Stomach (tissue), 9 donors: ENCODE data around the gene MED12L. TPM values are rescaled to one million over a fixed set of nuclear protein-coding genes. Genes with fewer than 3 reads are reported as not detected.

Experiments
- DNase-seq, 2 donors: peaks; one replicate each; pipeline versions ENCODE4 v3.0.0 to v3.0.0-alpha.2; 2013 to 2019
- H3K27ac ChIP-seq, 5 donors: fragments of 200-600 bp in 4 of 5; sonication (generic) in 4 of 5; one replicate each; pipeline ENCODE4 v1.5.1; 2013 to 2019; ENCODE audit warnings: mild to moderate bottlenecking in 1 of 5, moderate library complexity in 1 of 5
- H3K27me3 ChIP-seq, 3 donors: fragments of 200-600 bp; sonication (generic); one replicate each; pipeline ENCODE4 v1.5.1; 2017 to 2019; ENCODE audit warnings: mixed run types in 1 of 3
- H3K36me3 ChIP-seq, 4 donors: fragments of 200-600 bp; sonication (generic); 1 replicate in 3 of 4; 2 replicates in 1 of 4; pipeline ENCODE4 v1.5.1; 2016 to 2019
- H3K4me1 ChIP-seq, 4 donors: fragments of 200-600 bp; sonication (generic); one replicate each; pipeline ENCODE4 v1.5.1; 2016 to 2019
- H3K4me3 ChIP-seq, 4 donors: fragments of 200-600 bp; sonication (generic) in 3 of 4; one replicate each; pipeline ENCODE4 v1.5.1; 2016 to 2019; ENCODE audit warnings: mild to moderate bottlenecking in 1 of 4
- H3K9me3 ChIP-seq, 4 donors: fragments of 200-600 bp; sonication (generic); one replicate each; pipeline ENCODE4 v1.5.1; 2016 to 2019
- CTCF ChIP-seq, 7 experiments: fragments of 450-650 bp in 4 of 7; fragments of 200-600 bp in 3 of 7; sonication (generic) in 3 of 7; IDR thresholded peaks; one replicate each; pipeline ENCODE4 v1.5.1; 2016 to 2019; ENCODE audit warnings: antibody characterized with exemption in 7 of 7, control low read depth in 2 of 7, mild to moderate bottlenecking in 1 of 7
- EP300 ChIP-seq: sonication (generic); formaldehyde crosslinking; IDR thresholded peaks from one replicate; pipeline ENCODE4 v1.6.1; 2017; ENCODE audit warnings: antibody characterized with exemption
- POLR2A ChIP-seq, 4 donors: fragments of 450-650 bp; IDR thresholded peaks; one replicate each; pipeline ENCODE4 v1.6.1; 2016; ENCODE audit warnings: antibody characterized with exemption in 4 of 4, control low read depth in 2 of 4, mild to moderate bottlenecking in 1 of 4, moderate library complexity in 1 of 4
- POLR2AphosphoS5 ChIP-seq, 3 donors: sonication (generic); formaldehyde crosslinking; IDR thresholded peaks; one replicate each; pipeline ENCODE4 v1.6.1; 2016; ENCODE audit warnings: antibody characterized with exemption in 3 of 3
- WGBS, 5 donors: extraction: QIAGEN DNeasy Blood & Tissue Kit in 3 of 5; methylation state at CpG; one replicate each; pipeline versions ENCODE4 v1.1.5 to v1.1.7; 2013 to 2018; 5-methylcytosine and 5-hydroxymethylcytosine counted together
- intact Hi-C: fragments of 100-400 bp; cut with DNase I; formaldehyde crosslinking; loops from one replicate; pipeline ENCODE4 v1.15.1; 2023; ENCODE audit warnings: low total_unique reads
- polyA plus RNA-seq, 3 donors: library from polyadenylated mRNA; stranded (reverse); fragments of 200-250 nt; gene quantifications; one replicate each; pipeline ENCODE4 v1.2.3, GENCODE V29; 2013
- total RNA-seq, 5 donors: library from RNA; depleted of rRNA; stranded (reverse); fragments of >200 nt; gene quantifications; one replicate each; pipeline versions ENCODE4 v1.1.0 to v1.2.3, GENCODE V29; 2014 to 2016
- donor health status: healthy with polysubstance abuse.
- donor health status: Bipolar disorder and iron deficiency.
- donor health status: healthy.

Gene MED12L
- total and polyA plus RNA-seq, 8 donors: 0.06 to 2.9 (median 0.36) TPM; not detected in 2

DNA sequence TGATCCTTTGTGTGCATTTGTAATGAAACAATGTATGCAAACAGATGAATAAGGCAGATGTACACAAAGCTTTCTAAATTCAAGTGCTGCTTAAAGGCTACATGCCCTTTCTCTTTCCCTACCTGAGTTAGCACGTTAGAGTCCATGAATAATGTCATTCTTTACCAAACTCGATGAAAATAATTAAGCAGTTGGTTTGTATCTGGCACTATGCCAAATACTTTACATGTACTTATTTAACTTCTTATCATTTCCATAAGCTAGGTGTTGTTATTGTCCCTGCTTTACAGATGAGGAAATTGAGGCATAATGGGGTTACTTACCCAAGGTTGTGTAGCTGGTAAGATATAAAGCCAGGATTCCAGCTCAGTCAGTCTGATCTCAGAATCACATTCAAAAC, 115.1 kb downstream of the MED12L start:
- Histone ChIP-seq H3K4me3 (no peak overlapping the region), H3K27me3 (no peaks in the 10 kb centered on the region), H3K4me1 (no peaks in the 10 kb centered on the region), H3K9me3 (no peaks in the 10 kb centered on the region), H3K27ac (peak overlapping the region in 1 of 5 donors; percentile 0), H3K36me3 (no peaks in the 10 kb centered on the region)
- WGBS, 5 donors: 40 to 54% (median 41%) methylated on average over 2 of the region's 2 CpGs
- intact Hi-C loops: no loop called here
- no peak for TF ChIP-seq POLR2A (IDR thresholded peaks at IDR 0.05)
- no peak for DNase-seq

- H3K36me3 ChIP-seq: no peaks in the 10 kb centered on the region
- H3K9me3 ChIP-seq: no peaks in the 10 kb centered on the region
- no peak for DNase-seq
- H3K27ac ChIP-seq: peak overlapping the region in 4 of 5 donors; percentile 0 to 43 (median 10)
- no peaks in the 10 kb centered on the region for H3K27me3 ChIP-seq
- peak overlapping the region in 1 of 4 donors; percentile 12 for H3K4me3 ChIP-seq
- 86 to 92% (median 90%) methylated on average over 7 of the region's 7 CpGs for WGBS, 5 donors
- H3K4me1 ChIP-seq: no peaks in the 10 kb centered on the region
- TF ChIP-seq EP300: no peak
- intact Hi-C loops: no loop called here
These were observed 115.7 kb downstream of the MED12L start for GRCh38 chr3:151201051-151201730.

DNA sequence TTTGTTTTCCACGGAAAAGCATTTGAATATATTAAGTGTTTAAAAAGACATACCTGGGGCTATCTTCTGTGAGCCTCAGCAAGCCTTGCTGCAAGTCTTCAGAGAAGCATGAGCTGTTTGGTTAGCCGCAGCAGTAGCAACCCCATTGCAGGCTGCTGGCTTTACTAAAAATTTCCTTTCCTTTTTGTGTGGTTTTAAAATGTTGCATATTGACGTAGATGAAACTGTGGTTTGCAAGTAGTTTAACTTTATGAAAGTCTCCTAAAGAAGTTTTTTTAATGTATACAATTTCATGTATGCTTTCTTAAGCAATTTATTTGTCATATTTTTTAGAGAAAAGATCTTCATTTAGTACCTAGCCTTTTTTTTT, 117.6 kb downstream of the MED12L start, which contains the start of gene GPR171:
Gene GPR171 (minus strand): TSS at position 166 of the 370 bp plus-strand sequence. CDS start 3,830 bp downstream, outside the sequence.
- Histone ChIP-seq H3K27ac (peak within 1 kb of the TSS in 4 of 5 donors; percentile 43 to 61 (median 48)), H3K4me1 (no peaks in the 10 kb centered on the region), H3K27me3 (no peaks in the 10 kb centered on the region), H3K36me3 (no peaks in the 10 kb centered on the region), H3K9me3 (no peaks in the 10 kb centered on the region), H3K4me3 (peak within 1 kb of the TSS in 2 of 4 donors; percentile 7 to 21)
- intact Hi-C loops: no loop called here
- peak in 1 of 2 donors; percentile 58 for DNase-seq
- TF ChIP-seq CTCF (IDR thresholded peaks at IDR 0.05) (no peak), POLR2AphosphoS5 (IDR thresholded peaks at IDR 0.05) (peak in 2 of 3 donors; percentile 38 to 68)
- 82 to 90% (median 85%) methylated on average over 3 of the region's 3 CpGs for WGBS, 5 donors

DNA sequence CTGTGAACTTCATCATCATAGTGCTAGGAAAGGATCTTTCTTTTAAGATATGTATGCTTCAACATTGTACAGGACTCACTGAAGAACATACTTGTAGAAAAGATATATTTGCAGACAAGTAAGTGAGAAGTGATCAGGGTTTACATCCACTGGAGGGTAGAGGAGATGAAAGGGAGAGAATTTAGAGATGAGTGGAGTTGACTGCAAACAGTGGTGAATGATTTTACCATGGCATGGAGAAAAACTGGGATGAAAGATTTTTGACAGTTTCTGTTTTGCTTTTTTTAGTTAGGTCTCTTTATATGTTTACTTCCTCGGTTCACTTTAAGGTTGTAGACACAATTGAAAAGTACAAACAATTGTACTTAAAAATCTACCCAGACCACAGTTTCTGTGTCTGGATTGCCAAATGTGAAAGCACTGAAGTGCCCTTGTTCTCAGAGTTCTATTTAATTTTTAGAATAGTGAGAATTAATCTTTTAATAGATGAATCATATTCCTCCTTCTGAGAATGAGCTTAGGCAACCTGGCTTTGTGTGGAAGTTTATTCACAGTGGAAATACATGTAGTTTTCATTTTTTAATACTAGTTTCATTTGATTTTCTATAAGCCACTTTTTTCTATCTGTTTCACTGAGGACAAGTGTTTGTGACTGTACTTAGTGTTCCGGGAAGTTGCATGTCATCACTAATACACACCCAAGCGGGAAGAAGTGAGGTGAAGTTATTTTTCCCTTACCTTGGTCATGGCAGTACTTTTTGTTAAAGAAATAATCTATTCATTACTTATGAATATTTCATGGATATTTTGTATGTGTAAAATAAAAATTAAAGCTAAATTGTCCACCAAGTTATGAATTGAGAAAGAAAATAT, 119.3 kb downstream of the MED12L start:
- TF ChIP-seq CTCF (IDR thresholded peaks at IDR 0.05) (no peak), EP300 (no peak), POLR2AphosphoS5 (IDR thresholded peaks at IDR 0.05) (no peak), POLR2A (IDR thresholded peaks at IDR 0.05) (no peak)
- 66 to 85% (median 77%) methylated on average over 3 of the region's 3 CpGs for WGBS, 5 donors
- no peak for DNase-seq
- intact Hi-C loops: no loop called here
- no peak overlapping the region for H3K4me3 ChIP-seq
- no peaks in the 10 kb centered on the region for H3K9me3 ChIP-seq
- H3K4me1 ChIP-seq: no peaks in the 10 kb centered on the region
- H3K36me3 ChIP-seq: no peaks in the 10 kb centered on the region
- peak overlapping the region in 1 of 5 donors; percentile 48 for H3K27ac ChIP-seq
- H3K27me3 ChIP-seq: no peaks in the 10 kb centered on the region

DNA sequence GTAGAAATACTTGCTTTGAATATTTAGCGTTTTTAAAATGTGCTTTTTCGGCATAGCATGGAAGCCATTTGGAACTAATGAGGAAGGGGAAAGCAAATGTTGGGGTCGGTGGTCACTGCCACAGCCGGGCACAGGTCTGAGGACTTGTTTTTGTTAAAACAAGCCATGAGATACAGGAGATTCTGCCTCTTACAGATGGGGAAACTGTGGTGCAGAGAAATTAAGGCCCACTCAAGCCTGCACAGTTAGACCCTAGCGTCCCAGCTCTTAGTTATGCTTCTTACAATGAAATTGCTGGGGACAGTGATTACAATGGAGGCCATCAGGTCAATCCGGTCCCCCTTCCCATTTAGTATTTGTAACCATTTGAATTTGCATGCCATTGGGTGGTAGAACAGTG, 120.0 kb downstream of the MED12L start:
- no peaks in the 10 kb centered on the region for H3K27me3 ChIP-seq
- WGBS, 5 donors: 88 to 93% (median 90%) methylated on average over 6 of the region's 6 CpGs
- no peaks in the 10 kb centered on the region for H3K9me3 ChIP-seq
- H3K4me1 ChIP-seq: peaks cover 0 to under 1% (median 0%) of the 10 kb centered on the region in 4 donors
- peak overlapping the region in 1 of 5 donors; percentile 48 for H3K27ac ChIP-seq
- no peaks in the 10 kb centered on the region for H3K36me3 ChIP-seq
- no peak for DNase-seq
- no peak overlapping the region for H3K4me3 ChIP-seq
- intact Hi-C loops: no loop called here
- TF ChIP-seq EP300 (no peak), POLR2A (IDR thresholded peaks at IDR 0.05) (no peak), CTCF (IDR thresholded peaks at IDR 0.05) (no peak), POLR2AphosphoS5 (IDR thresholded peaks at IDR 0.05) (no peak)
